PFSK-1 (cell line): Measurements from ENCODE around the gene LPAR3.

Experiments used
- FOXP2 ChIP-seq: optimal IDR thresholded peaks from 2 replicates; pipeline ENCODE3; 2011; ENCODE audit warnings: borderline replicate concordance, control low read depth, inconsistent platforms; ENCODE audit not compliant: insufficient read depth; ENCODE audit errors: extremely low read length, extremely low read depth
- POLR2AphosphoS5 ChIP-seq: IDR thresholded peaks from 2 replicates; pipeline ENCODE4 v1.6.1; 2012; ENCODE audit warnings: low read depth, mild to moderate bottlenecking, control low read depth, low read length, moderate library complexity
- TAF1 ChIP-seq: IDR thresholded peaks from 2 replicates; pipeline ENCODE4 v1.6.1; 2012; ENCODE audit warnings: low read length, control low read depth, borderline replicate concordance; ENCODE audit not compliant: insufficient read depth
- TF ChIP-seq, protein P1 (sequence below), 2 experiments: IDR thresholded peaks; 2 replicates each; pipeline versions ENCODE4 v1.6.1 to v1.8.0; 2011 to 2012; ENCODE audit warnings: low read depth in 2 of 2, low read length in 2 of 2, control low read depth in 1 of 2, inconsistent platforms in 1 of 2, mild to moderate bottlenecking in 1 of 2, moderate library complexity in 1 of 2; ENCODE audit not compliant: insufficient read depth in 1 of 2

DNA sequence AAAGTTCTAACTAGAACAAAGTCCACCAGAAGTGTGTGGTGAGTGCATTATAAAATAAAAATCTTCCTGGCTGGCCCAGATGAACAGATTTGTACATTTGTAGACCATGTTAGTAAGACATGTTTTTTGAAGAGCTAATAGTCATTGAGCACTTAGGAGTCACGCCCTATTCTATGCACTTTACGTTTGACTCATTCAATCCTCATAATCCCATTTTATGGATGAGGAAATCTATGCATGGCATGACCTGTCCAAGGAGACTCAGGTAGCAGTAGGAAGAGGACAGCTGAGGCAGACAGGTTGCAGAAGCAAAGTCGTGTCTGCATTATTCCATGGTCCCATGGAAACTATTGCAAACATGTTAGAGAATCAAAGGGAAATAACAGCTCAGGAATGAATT is 30.3 kb upstream of the LPAR3 start:
- TF ChIP-seq FOXP2 (no peak), POLR2AphosphoS5 (no peak), TAF1 (no peak)
- TF ChIP-seq, protein P1, sequence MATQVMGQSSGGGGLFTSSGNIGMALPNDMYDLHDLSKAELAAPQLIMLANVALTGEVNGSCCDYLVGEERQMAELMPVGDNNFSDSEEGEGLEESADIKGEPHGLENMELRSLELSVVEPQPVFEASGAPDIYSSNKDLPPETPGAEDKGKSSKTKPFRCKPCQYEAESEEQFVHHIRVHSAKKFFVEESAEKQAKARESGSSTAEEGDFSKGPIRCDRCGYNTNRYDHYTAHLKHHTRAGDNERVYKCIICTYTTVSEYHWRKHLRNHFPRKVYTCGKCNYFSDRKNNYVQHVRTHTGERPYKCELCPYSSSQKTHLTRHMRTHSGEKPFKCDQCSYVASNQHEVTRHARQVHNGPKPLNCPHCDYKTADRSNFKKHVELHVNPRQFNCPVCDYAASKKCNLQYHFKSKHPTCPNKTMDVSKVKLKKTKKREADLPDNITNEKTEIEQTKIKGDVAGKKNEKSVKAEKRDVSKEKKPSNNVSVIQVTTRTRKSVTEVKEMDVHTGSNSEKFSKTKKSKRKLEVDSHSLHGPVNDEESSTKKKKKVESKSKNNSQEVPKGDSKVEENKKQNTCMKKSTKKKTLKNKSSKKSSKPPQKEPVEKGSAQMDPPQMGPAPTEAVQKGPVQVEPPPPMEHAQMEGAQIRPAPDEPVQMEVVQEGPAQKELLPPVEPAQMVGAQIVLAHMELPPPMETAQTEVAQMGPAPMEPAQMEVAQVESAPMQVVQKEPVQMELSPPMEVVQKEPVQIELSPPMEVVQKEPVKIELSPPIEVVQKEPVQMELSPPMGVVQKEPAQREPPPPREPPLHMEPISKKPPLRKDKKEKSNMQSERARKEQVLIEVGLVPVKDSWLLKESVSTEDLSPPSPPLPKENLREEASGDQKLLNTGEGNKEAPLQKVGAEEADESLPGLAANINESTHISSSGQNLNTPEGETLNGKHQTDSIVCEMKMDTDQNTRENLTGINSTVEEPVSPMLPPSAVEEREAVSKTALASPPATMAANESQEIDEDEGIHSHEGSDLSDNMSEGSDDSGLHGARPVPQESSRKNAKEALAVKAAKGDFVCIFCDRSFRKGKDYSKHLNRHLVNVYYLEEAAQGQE (IDR thresholded peaks at IDR 0.05; ENCODE audit: insufficient read depth in 1 of 2, low read depth in 2 of 2, low read length in 2 of 2), result no peak
